EH (cell line): ENCODE data around the gene IRX2.
A peak's percentile ranks its signal among the peaks of the same experiment; 100 is the strongest.

Source experiments
- DNase-seq: peaks from one replicate; pipeline ENCODE4 v3.0.0-alpha.2; 2015; ENCODE audit warnings: low read depth

The IRX2 gene

GRCh38 chr5:2718115-2718514 lies 33.4 kb downstream of the IRX2 start:
- no peak for DNase-seq

DNA sequence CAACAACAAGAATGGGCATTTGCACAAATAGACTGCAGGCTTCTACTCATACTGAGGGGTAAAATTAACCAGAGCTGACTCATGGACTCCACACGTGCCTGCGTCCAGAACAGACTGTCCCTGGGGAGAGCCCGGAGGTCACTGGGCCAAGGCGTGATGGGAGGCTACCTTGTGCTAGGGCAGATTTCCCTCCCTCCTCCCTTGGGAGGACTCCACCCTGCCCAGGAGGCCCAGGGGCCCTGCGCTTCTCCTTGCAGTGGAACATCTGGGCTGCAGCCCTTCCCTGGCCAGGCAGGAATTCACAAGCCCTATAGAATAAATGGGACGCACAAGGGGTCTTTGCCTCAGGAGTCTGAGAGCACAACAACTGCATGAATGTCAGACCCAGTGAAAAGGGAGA lies 35.6 kb downstream of the IRX2 start:
- DNase-seq, result no peak

GRCh38 chr5:2714805-2715204 lies 36.7 kb downstream of the IRX2 start:
- DNase-seq, result no peak

DNA sequence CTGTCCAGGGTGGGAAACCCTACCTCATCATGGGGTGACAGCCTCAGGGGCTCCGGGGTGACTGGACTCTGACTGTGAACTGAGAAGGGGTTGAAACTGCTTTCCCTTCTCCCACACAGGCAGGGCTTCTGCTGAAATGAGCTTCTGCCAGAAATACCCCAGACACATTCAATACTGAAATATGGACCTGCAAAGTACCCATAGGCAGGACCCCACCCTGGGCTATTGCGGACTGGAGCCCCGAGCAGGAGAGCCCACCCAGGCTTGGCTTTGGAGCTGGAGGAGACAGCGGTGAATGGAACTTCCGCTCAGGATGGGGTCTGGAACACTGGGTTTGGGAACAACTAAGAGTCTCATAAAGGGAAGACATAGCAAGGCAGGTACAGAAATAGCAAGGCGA lies 37.5 kb downstream of the IRX2 start:
- no peak for DNase-seq

DNA sequence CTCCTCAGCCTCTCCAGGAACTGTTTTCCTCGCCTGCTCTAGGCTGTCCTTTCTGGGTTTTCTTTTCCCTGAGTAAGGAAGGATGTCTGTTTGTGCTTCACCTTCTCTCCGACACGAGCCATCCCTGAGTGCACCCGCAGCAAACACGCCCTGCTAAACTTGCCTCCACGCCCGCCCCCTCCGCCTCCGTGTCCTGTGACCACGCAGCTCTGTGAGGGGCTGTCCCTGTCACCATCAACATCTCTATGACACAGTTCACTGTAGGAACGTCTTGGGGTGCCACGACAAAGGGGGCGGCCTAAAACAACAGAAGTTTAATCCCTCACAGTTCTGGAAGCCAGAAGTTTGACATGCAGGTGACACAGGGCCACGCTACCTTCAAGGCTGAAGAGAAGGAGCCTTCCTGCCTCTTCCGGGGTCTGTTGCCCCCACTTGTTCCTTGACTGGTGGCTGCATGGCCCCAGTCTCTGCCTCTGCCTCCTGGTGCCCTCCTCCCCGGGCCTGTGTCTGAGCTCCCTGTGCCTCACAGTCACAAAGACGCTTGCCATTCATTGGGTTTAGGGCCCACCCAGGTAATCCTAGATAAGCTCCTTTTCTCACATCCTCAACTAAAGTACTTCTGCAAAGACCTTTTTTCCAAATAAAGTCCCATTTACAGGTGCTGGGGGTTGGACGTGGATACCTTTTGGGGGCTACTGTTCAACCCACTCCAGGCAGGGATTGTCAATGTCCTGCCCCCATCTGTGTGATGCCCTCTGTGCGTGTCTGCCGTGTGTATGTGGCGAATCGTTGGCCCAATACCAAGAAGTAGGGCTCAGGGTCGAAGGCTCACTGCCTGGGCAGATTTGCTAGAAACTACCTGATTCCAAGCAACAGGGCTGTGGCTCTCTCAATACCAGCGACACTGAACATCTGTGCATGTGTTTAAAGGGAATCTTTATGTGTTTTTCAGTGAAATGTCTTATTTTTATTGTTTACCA lies 39.7 kb downstream of the IRX2 start:
- DNase-seq, result no peak

GRCh38 chr5:2710910-2711309 lies 40.6 kb downstream of the IRX2 start:
- peak; percentile 25 for DNase-seq

GRCh38 chr5:2709976-2710689 lies 41.3 kb downstream of the IRX2 start:
- no peak for DNase-seq

DNA sequence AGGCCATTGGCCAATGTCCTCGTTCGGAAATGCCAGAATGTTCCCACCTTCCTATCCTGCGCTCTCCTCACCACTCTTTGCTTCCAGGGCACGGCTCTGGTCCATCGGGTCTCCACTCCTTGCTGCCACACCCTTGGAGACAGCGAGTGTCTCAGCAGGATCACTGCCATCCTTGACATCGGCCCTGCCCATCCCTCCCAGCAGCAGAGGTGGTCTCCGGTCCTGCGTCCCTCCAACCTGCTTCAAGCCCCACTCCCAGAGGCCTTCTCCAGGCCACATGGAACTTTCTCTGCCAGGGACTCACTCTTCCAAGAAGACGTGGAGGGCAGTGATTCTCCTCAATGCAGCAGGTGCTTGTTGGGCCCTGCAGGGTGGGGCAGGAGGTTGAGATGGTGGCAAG lies 42.7 kb downstream of the IRX2 start:
- no peak for DNase-seq

- DNase-seq, result no peak
These were observed 43.3 kb downstream of the IRX2 start for GRCh38 chr5:2708132-2708531.

- DNase-seq, result no peak
These were observed 45.6 kb downstream of the IRX2 start for GRCh38 chr5:2705861-2706260.

DNA sequence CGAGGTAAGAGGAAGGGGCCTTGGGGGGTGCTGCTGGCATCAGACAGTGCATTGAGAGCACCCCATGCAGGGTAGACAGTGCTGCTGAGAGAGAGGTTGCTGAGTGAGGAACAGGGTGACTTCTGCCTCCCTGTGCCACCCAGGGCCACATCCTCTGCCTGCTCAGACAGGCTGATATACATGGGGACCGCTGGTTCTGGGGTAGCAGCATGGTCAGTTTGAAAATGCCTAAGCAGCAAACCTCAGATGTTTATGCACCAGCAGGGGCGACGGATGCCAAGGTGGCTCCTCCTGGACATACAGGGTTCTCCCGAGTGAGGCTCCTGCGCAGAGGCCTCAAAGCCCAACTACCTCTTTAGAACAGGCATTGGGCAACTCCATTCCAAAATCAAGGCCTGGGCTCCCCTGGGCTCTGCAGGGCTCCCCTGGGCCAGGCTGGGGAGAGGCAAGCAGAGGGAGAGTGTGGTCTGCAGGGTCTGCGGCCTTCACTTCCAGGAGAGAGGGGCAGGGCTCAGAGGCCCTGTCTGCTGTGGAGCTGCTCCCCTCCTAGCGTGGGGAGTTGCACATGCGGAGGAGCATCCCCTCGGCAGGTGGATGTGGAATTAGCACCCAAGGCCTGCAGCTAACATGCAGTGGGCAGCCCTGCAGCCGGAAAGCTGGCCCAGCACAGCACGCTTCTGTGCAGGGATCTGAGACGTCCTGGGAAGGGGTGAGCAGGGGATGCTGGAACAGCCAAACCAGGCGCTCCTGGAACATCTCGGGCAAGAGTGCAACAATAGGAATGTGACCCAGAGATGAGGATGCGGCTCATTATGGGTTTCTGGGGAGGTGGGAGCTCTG lies 46.5 kb downstream of the IRX2 start:
- DNase-seq, result no peak

DNA sequence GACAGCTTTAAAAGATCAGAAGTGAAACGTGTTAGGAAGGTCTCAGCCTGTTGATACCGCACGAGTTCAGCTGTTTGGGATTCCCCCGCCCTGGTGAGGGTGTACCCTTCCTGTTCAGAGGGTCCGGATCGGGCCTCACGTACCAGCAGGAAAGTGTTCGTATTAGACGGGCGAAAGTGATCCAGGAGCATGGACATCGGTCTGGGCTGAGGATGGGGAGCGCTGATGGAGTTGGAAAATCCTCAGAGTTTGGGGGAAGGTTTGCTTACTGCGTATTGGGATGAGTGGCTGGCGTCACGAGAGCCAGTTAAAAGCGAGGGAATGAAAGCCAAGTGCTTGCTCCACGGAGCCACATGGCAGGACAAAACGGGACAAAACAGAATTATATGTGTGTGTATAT lies 47.4 kb downstream of the IRX2 start:
- no peak for DNase-seq

DNA sequence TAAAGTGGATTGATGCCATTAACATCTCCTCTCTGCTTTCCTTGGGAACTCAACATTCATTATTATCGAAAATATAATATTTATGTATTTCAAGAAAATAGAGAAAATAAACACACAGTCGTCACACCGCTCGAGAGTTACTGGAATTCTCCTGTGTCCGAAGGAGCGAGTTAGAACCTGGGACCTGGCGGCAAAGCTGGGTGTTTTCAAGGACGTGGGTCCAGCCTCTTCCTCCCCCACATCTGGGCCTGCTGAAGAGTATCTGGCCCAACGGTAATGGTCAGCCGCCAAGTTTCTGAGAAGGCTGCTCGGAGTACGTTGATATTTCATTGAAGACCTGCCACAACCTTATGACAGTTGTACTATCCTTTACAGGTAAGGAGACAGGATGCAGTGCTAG lies 47.9 kb downstream of the IRX2 start:
- no peak for DNase-seq

DNA sequence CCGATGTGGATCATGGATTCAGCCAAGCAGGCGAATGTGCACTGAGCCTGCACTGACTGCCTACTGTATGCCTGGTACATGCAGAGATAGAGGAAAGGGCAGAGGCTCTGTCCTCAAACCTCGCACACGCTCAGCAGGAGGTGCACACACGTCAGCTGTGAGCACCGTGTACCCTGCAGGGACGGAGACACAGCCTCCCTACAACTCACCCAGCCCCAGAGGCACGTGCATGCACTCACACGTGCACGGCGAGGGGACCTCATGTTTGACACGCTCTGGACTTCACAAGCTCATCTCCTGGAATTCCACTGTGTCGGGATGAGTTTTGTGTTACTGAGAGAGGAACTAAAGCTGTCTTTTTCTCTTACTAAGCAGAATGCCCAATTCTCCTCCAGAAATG lies 48.4 kb downstream of the IRX2 start:
- DNase-seq, result no peak

- no peak for DNase-seq
These were observed 49.2 kb downstream of the IRX2 start for GRCh38 chr5:2702096-2702879.

GRCh38 chr5:2701592-2701991 lies 49.9 kb downstream of the IRX2 start:
- no peak for DNase-seq

DNA sequence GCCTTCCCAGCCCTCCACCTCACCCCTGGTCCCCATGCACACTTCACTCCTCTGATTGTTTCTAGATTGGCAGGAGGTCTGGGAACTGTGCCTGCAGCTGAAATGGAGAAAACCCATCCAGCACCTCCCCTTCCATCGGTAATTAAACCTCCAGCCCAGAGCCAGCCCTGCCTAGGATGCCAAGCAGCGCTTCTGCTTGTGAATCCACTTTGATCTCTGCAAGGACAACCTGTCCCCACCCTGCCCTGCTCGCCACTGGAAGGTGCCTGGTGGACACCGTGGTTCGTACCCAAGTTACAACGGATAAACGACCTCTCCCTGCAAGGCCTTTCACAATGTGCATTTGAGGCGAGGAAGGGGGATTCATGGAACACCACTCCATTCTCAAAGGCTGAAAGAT lies 50.6 kb downstream of the IRX2 start:
- DNase-seq, result no peak

DNA sequence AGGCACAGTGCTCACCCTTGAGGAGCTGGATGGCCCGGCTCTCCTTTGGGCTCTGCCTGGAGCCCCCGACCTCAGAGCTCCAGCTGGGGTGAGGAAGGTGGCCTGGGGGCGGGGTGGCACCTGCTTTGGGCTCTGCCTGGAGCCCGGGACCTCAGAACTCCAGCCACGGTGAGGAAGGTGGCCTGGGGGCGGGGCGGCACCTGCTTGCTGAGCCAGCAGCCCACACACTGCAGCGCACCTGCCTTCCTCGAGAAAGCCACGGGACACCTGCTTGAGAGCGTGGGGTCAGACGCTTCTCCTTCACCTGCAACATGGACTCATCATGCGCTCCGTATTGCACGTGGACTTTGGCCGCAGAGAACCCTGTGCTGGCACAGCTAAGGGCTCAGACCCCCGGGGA lies 51.8 kb downstream of the IRX2 start:
- no peak for DNase-seq

DNA sequence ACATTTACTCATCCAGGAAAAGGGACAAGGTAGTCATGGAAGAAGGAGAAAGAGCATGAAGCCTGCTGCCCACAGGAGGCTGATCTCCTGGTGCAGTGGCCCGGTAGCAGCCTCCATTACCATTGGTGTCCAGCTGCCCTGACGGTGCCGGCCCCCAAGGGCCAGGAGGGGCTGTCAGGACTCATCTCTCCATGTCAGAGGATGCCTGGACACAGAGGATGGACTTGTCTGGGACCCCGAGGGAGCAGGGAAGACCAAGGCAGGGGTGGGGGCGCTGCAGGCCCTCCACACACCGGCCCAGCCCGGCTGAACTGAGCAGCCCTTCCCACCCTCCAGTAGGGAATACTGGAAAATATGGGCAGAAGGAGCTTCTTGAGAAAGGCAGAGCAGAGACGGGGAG lies 52.2 kb downstream of the IRX2 start:
- DNase-seq, result no peak

DNA sequence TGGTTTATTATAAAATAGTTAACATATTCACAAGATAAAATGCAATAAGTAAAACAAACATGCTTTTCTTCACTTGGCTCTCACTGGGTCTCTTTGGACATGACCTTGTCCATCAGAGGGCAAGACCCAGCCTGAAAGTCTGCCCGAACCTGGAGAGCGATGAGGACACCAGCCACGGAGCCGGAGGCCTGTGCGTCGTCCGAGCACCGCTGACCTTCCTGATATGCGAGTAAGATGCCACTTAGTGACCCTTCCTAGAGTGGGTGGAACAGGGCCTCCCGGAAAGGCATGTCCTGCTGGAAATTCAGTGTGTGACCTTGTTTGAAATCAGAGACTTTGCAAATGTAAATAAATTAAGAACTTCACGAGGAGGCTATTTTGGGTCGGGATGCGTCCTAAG lies 52.9 kb downstream of the IRX2 start:
- no peak for DNase-seq

GRCh38 chr5:2697446-2698200 lies 53.9 kb downstream of the IRX2 start:
- DNase-seq, result no peak
